AG04450 (cell line): ENCODE results near the gene RGS19. TPM values are rescaled to one million over a fixed set of nuclear protein-coding genes. Genes with fewer than 3 reads are reported as not detected.

Experiments used
- CTCF ChIA-PET: fragments of 300-600, 350-600 bp; formaldehyde crosslinking; extraction: SDS; loops from one replicate; lab custom pipeline; 2022; ENCODE audit warnings: antibody characterized with exemption, inconsistent platforms; lab: Charles Lee
- POLR2A ChIA-PET: fragments of 350-600 bp; formaldehyde crosslinking; extraction: SDS; loops from one replicate; lab custom pipeline; 2021; ENCODE audit warnings: antibody characterized with exemption, inconsistent platforms; lab: Yijun Ruan, JAX
- DNase-seq: peaks from one replicate; pipeline ENCODE4 v3.0.0-alpha.2; 2011; ENCODE audit warnings: low read depth, low spot score
- H3K27ac ChIP-seq: one replicate; pipeline ENCODE4 v1.5.1; 2012; ENCODE audit warnings: low read depth, low read length, control low read depth
- H3K27me3 ChIP-seq: one replicate; pipeline ENCODE4 v1.6.0; 2012; ENCODE audit warnings: low read length; ENCODE audit not compliant: control insufficient read depth, insufficient read depth
- H3K4me3 ChIP-seq: 2 replicates; pipeline ENCODE4 v1.5.1; 2011; ENCODE audit warnings: mild to moderate bottlenecking, low read depth, low read length, control low read depth
- H3K9me3 ChIP-seq: 2 replicates; pipeline ENCODE4 v1.5.1; 2012; ENCODE audit warnings: low read length; ENCODE audit not compliant: control insufficient read depth, insufficient read depth
- polyA plus RNA-seq: library from polyadenylated mRNA; depleted of rRNA; stranded (reverse); fragments of >200 nt; gene quantifications from 2 replicates; pipeline ENCODE4 v1.2.3, GENCODE V29; 2011
- TF ChIP-seq, protein P1 (sequence below): IDR thresholded peaks from 2 replicates; pipeline ENCODE4 v1.5.1; 2011; ENCODE audit warnings: low read depth, low read length, control low read depth, inconsistent platforms

RGS19 gene
- polyA plus RNA-seq, 1 experiment = 7.5 TPM

DNA sequence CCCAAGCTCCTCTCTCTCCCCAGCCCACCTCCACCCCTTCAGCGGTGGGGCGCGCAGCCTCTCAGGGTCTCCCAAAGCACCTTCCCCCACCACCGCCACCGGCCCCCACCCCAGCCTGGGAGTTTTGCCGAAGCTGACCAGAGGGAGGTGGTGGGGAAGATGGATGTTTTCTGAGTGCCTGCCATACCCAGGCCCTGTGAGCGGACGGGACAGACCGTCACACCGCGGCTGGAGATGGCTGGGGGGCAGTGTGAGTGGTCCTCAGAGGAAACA is 37.6 kb downstream of the RGS19 start:
- no peaks in the 10 kb centered on the region for H3K9me3 ChIP-seq
- TF ChIP-seq, protein P1, sequence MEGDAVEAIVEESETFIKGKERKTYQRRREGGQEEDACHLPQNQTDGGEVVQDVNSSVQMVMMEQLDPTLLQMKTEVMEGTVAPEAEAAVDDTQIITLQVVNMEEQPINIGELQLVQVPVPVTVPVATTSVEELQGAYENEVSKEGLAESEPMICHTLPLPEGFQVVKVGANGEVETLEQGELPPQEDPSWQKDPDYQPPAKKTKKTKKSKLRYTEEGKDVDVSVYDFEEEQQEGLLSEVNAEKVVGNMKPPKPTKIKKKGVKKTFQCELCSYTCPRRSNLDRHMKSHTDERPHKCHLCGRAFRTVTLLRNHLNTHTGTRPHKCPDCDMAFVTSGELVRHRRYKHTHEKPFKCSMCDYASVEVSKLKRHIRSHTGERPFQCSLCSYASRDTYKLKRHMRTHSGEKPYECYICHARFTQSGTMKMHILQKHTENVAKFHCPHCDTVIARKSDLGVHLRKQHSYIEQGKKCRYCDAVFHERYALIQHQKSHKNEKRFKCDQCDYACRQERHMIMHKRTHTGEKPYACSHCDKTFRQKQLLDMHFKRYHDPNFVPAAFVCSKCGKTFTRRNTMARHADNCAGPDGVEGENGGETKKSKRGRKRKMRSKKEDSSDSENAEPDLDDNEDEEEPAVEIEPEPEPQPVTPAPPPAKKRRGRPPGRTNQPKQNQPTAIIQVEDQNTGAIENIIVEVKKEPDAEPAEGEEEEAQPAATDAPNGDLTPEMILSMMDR = no peak
- CTCF ChIA-PET = no interaction called here
- H3K4me3 ChIP-seq = no peak overlapping the region
- POLR2A ChIA-PET = no interaction called here
- H3K27me3 ChIP-seq = peaks cover 71% of the 10 kb centered on the region
- DNase-seq = no peak
- no peak overlapping the region for H3K27ac ChIP-seq

DNA sequence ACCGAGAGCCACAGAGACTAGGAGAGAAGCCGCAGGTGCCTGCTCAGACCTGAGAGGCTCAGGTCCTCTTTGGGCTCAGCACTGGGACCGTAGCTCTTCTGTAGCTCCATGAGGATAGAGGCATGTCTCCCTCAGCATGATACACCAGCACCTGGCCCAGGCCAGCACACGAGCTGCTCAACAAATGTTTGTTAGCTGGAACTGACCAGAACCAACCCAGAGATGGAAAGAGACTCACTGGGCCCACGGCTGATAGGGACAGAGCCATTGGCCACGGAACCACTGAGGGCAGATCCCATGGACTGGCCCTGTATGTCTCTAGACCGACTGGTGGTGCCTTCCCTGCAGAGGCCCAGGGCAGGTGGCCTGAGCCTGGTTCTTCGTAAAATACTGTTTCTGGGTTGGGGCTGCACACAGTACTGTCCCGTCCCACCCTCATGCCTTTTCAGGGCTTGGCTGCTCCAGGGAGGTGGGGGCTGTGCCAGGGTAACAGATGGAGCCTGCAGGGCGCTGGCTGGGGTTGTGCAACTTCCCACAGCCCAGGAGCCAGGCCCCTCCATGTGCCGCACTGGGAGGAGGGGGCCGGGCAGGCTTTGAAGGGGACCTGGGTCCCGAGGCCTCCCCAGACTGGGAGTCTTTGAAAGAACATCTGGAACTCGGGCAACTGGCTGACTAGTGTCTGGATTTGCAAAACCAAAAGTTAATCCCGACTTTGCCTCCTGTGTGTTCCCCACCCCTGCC is 38.1 kb downstream of the RGS19 start:
- Histone ChIP-seq H3K4me3 (no peak overlapping the region), H3K27ac (no peak overlapping the region), H3K9me3 (no peaks in the 10 kb centered on the region), H3K27me3 (peaks cover 68% of the 10 kb centered on the region)
- POLR2A ChIA-PET = no interaction called here
- no peak for DNase-seq
- TF ChIP-seq, protein P1 = no peak
- CTCF ChIA-PET = interaction anchor here (1.0 to 3.0 kb wide), 2 partner anchors 13 to 15 kb away, joined by 4 to 13 read pairs; no protein-coding TSS in a partner anchor

DNA sequence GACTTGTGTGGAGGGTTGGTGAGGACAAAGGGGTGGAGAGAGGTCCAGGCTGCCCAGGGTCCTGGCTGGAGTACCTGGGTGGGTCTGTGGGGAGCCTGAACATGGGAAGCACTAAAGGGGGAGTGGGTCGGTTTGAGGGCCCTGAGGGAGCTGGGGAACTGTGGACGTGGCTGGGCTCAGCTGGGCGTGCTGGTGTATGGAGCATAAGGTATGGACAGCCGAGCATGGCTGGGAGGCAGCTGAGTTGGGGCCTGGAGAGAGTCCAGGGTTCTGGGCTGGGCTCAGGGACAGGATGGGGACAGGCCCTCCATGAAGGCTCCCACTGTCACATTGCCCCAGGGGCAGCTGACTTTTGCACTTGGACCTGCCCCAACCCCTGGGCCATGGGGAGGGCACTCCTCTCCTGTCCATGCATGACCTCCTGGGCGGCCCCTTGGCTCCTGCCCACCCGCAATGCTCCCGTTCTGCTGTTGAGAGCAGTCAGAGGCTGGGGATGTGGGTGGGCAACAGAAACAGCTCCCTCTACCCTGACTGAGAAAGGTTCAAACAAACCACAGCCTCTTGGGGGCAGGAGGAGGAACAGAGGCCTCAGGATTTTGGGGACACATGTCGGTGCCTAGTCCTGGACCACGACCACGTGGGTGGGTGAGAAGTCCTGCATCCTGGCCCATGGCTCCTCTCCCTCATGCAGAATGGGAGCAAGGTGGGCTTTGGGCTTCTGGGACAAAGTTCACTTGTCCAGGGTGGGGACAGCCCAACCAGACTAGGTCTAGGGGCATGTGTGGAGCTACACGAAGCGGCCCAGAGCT is 38.9 kb downstream of the RGS19 start:
- POLR2A ChIA-PET = no interaction called here
- CTCF ChIA-PET = interaction anchor here (1.0 to 3.6 kb wide), 5 partner anchors 12 to 81 kb away, joined by 4 to 31 read pairs (median 6); partner anchors contain the start of gene TCEA2

DNA sequence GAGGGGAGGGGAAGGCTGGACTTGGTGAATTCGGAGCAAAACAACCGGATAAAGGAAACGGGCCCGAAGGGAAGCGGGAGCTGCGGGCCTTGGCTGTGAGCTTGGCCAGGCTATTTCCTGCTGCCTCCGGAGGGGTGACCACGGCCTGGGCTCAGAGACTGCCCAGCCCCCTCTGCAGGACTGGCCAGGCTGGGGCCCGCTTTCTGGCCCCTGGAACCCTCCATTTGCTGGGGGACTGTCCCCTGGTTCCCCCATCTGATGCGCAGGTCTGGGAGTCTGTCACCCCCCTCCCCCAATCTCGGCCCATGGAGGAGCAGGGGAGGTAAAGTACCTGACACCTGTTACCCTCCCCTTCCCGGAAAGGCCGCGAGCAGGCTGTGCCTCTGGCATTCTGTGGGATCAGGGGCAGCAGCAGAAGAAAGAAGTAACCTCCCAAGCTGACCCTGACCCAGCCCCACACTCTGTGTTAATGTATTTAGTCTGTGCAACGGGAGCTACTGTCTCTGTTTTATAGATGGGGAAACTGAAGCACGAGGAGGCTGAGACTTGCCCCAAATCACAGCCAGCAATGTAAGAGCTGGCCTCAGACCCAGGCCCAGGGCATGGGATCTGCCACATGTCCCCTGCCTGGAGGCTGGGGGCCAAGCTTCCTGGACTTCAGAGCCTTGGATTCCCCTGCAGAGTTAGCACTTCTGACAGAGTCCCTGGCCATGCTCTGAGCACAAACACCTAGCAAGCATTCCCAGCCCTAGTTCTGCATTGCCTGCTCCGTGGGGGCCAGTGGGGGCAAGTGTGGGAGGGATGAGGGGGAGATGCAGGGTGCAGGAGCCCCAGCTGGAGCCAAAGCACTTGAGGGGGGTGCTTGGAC is 39.8 kb downstream of the RGS19 start:
- peaks cover 57% of the 10 kb centered on the region for H3K27me3 ChIP-seq
- no peak for DNase-seq
- no peak overlapping the region for H3K27ac ChIP-seq
- H3K4me3 ChIP-seq = peak overlapping the region; percentile 27; the same call in 1 of the 2 replicates
- TF ChIP-seq, protein P1 = no peak
- ChIA-PET POLR2A (interaction anchor here (0.6 to 1.4 kb wide), 2 partner anchors 23 to 519 kb away, joined by 3 read pairs; partner anchors contain the start of genes PPDPF and TCEA2), CTCF (interaction anchor here (0.9 to 3.6 kb wide), 13 partner anchors 11 to 502 kb away, joined by 3 to 31 read pairs (median 4); partner anchors contain the start of genes PRPF6 and TCEA2)
- H3K9me3 ChIP-seq = no peaks in the 10 kb centered on the region

More for the DNA sequence above, 38.9 kb downstream of the RGS19 start:
- DNase-seq = no peak
- TF ChIP-seq, protein P1 = no peak
- Histone ChIP-seq H3K27me3 (peaks cover 61% of the 10 kb centered on the region), H3K27ac (no peak overlapping the region), H3K9me3 (no peaks in the 10 kb centered on the region), H3K4me3 (no peak overlapping the region)
